ENCODE measurements around the gene PTER. TPM values are rescaled to one million over a fixed set of nuclear protein-coding genes. Genes with fewer than 3 reads are reported as not detected.

PTER gene
- total RNA-seq, 1 donor from 2014 or later: 16.1 TPM

- FAIRE-seq (no peak), DNase-seq (ENCODE audit: low read depth) (no peak)
- no peak overlapping the region for H3K4me3 ChIP-seq (ENCODE audit: low read depth, low read length)
- no peaks in the 10 kb centered on the region for H3K27me3 ChIP-seq (ENCODE audit: control insufficient read depth, insufficient read depth, low read length)
- no peak for TF ChIP-seq CTCF (IDR thresholded peaks at IDR 0.05; ENCODE audit: insufficient read depth, low read length, severe bottlenecking)
- H3K36me3 ChIP-seq (ENCODE audit: control insufficient read depth, insufficient read depth, low read length): peaks cover 1% of the 10 kb centered on the region
Measured at GRCh38 chr10:16449454-16449853, 12.6 kb downstream of the PTER start.

- no peak for FAIRE-seq
- Histone ChIP-seq H3K4me3 (ENCODE audit: low read depth, low read length) (no peak overlapping the region), H3K27me3 (ENCODE audit: control insufficient read depth, insufficient read depth, low read length) (no peaks in the 10 kb centered on the region), H3K36me3 (ENCODE audit: control insufficient read depth, insufficient read depth, low read length) (no peaks in the 10 kb centered on the region)
- no peak for TF ChIP-seq CTCF (IDR thresholded peaks at IDR 0.05; ENCODE audit: insufficient read depth, low read length, severe bottlenecking)
- no peak for DNase-seq (ENCODE audit: low read depth)
Measured at GRCh38 chr10:16458166-16458955, 21.6 kb downstream of the PTER start.

- Histone ChIP-seq H3K36me3 (ENCODE audit: control insufficient read depth, insufficient read depth, low read length) (no peaks in the 10 kb centered on the region), H3K27me3 (ENCODE audit: control insufficient read depth, insufficient read depth, low read length) (no peaks in the 10 kb centered on the region), H3K4me3 (ENCODE audit: low read depth, low read length) (no peak overlapping the region)
- no peak for DNase-seq (ENCODE audit: low read depth)
- no peak for TF ChIP-seq CTCF (IDR thresholded peaks at IDR 0.05; ENCODE audit: insufficient read depth, low read length, severe bottlenecking)
- no peak for FAIRE-seq
Measured at GRCh38 chr10:16459423-16459939, 22.7 kb downstream of the PTER start.

GRCh38 chr10:16466001-16466400 lies 29.2 kb downstream of the PTER start:
- no peak for TF ChIP-seq CTCF (IDR thresholded peaks at IDR 0.05; ENCODE audit: insufficient read depth, low read length, severe bottlenecking)
- H3K4me3 ChIP-seq (ENCODE audit: low read depth, low read length): no peak overlapping the region

GRCh38 chr10:16470747-16471146 lies 33.9 kb downstream of the PTER start:
- Histone ChIP-seq H3K4me3 (ENCODE audit: low read depth, low read length) (no peak overlapping the region), H3K27me3 (ENCODE audit: control insufficient read depth, insufficient read depth, low read length) (no peaks in the 10 kb centered on the region), H3K36me3 (ENCODE audit: control insufficient read depth, insufficient read depth, low read length) (no peaks in the 10 kb centered on the region)
- no peak for TF ChIP-seq CTCF (IDR thresholded peaks at IDR 0.05; ENCODE audit: insufficient read depth, low read length, severe bottlenecking)
- FAIRE-seq: no peak
- DNase-seq (ENCODE audit: low read depth): no peak

More at GRCh38 chr10:16466001-16466400, 29.2 kb downstream of the PTER start:
- FAIRE-seq: no peak
- DNase-seq (ENCODE audit: low read depth): no peak
- H3K27me3 ChIP-seq (ENCODE audit: control insufficient read depth, insufficient read depth, low read length): no peaks in the 10 kb centered on the region
- no peaks in the 10 kb centered on the region for H3K36me3 ChIP-seq (ENCODE audit: control insufficient read depth, insufficient read depth, low read length)
